H1 (cell line): ENCODE data around the gene EXOC2. TPM values are rescaled to one million over a fixed set of nuclear protein-coding genes. Genes with fewer than 3 reads are reported as not detected.

Source experiments
- CTCF ChIA-PET: fragments of 300-600 bp; sonication (Branson Sonifier 250); formaldehyde crosslinking; loops from one replicate; lab custom pipeline; 2021; ENCODE audit not compliant: partially characterized antibody; lab: Charles Lee
- POLR2A ChIA-PET: fragments of 300-600 bp; sonication (Branson Sonifier 250); formaldehyde crosslinking; loops from one replicate; lab custom pipeline; 2021; ENCODE audit warnings: inconsistent platforms; ENCODE audit not compliant: partially characterized antibody; lab: Charles Lee
- DNase-seq, 2 experiments: peaks; one replicate each; pipeline versions ENCODE4 v3.0.0 to v3.0.0-alpha.2; 2010 to 2022; ENCODE audit warnings: low spot score in 2 of 2, low read depth in 1 of 2, mixed read lengths in 1 of 2
- FAIRE-seq: peaks from 2 replicates; lab custom pipeline; 2011; peaks lifted over from hg19 to GRCh38; lab: Jason Lieb, UNC
- H2AFZ ChIP-seq: 2 replicates; pipeline ENCODE4 v1.8.1; 2012; ENCODE audit warnings: low read length, inconsistent platforms
- H2AK5ac ChIP-seq: 2 replicates; pipeline ENCODE4 v1.6.1; 2013; ENCODE audit warnings: low read depth, low read length
- H2BK120ac ChIP-seq: replicated peaks from 2 replicates; pipeline ENCODE3; 2013; ENCODE audit warnings: low read depth, low read length, inconsistent platforms
- H2BK12ac ChIP-seq: 2 replicates; pipeline ENCODE4 v1.6.1; 2013; ENCODE audit warnings: low read depth, low read length
- H2BK15ac ChIP-seq: 2 replicates; pipeline ENCODE4 v1.6.1; 2013; ENCODE audit warnings: low read length
- H2BK20ac ChIP-seq: 2 replicates; pipeline ENCODE4 v1.6.1; 2013; ENCODE audit warnings: low read length
- H2BK5ac ChIP-seq: 2 replicates; pipeline ENCODE4 v1.6.1; 2013; ENCODE audit warnings: low read depth, low read length
- H3K14ac ChIP-seq: 2 replicates; pipeline ENCODE4 v1.6.1; 2013; ENCODE audit warnings: inconsistent platforms; ENCODE audit not compliant: insufficient read length
- H3K18ac ChIP-seq: 2 replicates; pipeline ENCODE4 v1.6.1; 2013; ENCODE audit warnings: low read length; ENCODE audit errors: extremely low read depth
- H3K23ac ChIP-seq: 2 replicates; pipeline ENCODE4 v1.6.1; 2013; ENCODE audit warnings: inconsistent platforms; ENCODE audit not compliant: insufficient read length
- H3K23me2 ChIP-seq: 2 replicates; pipeline ENCODE4 v1.6.1; 2013; ENCODE audit warnings: low read depth, low read length
- H3K27ac ChIP-seq: 2 replicates; pipeline ENCODE4 v1.6.1; 2011; ENCODE audit warnings: low read depth, low read length, inconsistent platforms
- H3K27me3 ChIP-seq, 4 experiments: replicated peaks in 1 of 4; 1 replicate in 1 of 4; 2 replicates in 3 of 4; pipeline versions ENCODE4 v1.6.1 to v1.8.1; 2011 to 2013; ENCODE audit warnings: low read length in 3 of 4, mild to moderate bottlenecking in 3 of 4, inconsistent platforms in 2 of 4, mixed read lengths in 2 of 4, moderate library complexity in 1 of 4; ENCODE audit not compliant: control insufficient read depth in 3 of 4, insufficient read depth in 3 of 4; ENCODE audit errors: extremely low read depth in 1 of 4
- H3K36me3 ChIP-seq, 4 experiments: 2 replicates each; pipeline versions ENCODE4 v1.6.1 to v1.8.1; 2011 to 2013; ENCODE audit warnings: mild to moderate bottlenecking in 4 of 4, low read length in 3 of 4, moderate library complexity in 2 of 4, control low read depth in 1 of 4, inconsistent platforms in 1 of 4; ENCODE audit not compliant: insufficient read depth in 4 of 4, control insufficient read depth in 2 of 4
- H3K4ac ChIP-seq: replicated peaks from 2 replicates; pipeline ENCODE3; 2013; ENCODE audit warnings: low read length, low read depth, mixed read lengths, inconsistent platforms; ENCODE audit not compliant: insufficient read length
- H3K4me1 ChIP-seq, 4 experiments: replicated peaks in 1 of 4; 1 replicate in 1 of 4; 2 replicates in 3 of 4; pipeline versions ENCODE4 v1.6.1 to v1.8.1; 2011 to 2013; ENCODE audit warnings: low read length in 3 of 4, inconsistent platforms in 2 of 4, mixed read lengths in 1 of 4; ENCODE audit not compliant: insufficient read depth in 4 of 4, control insufficient read depth in 3 of 4
- H3K4me2 ChIP-seq, 2 experiments: 2 replicates each; pipeline versions ENCODE4 v1.6.1 to v1.8.1; 2011 to 2013; ENCODE audit warnings: low read depth in 2 of 2, low read length in 2 of 2, control low read depth in 1 of 2, inconsistent platforms in 1 of 2, mild to moderate bottlenecking in 1 of 2; ENCODE audit not compliant: insufficient read depth in 1 of 2
- H3K4me3 ChIP-seq, 4 experiments: fragments of 200-600, 300-600 bp in 1 of 4; sonication (generic), shearing (Covaris generic), sonication (Bioruptor Twin) in 1 of 4; 2 replicates each; pipeline versions ENCODE4 v1.5.1 to v1.8.1; 2011 to 2016; ENCODE audit warnings: low read length in 4 of 4, low read depth in 3 of 4, control low read depth in 2 of 4, inconsistent platforms in 2 of 4, mild to moderate bottlenecking in 2 of 4, mixed read lengths in 1 of 4, moderate library complexity in 1 of 4; ENCODE audit not compliant: insufficient read depth in 2 of 4; ENCODE audit errors: extremely low read depth in 1 of 4
- H3K56ac ChIP-seq: replicated peaks from 2 replicates; pipeline ENCODE3; 2013; ENCODE audit warnings: low read depth, mild to moderate bottlenecking, mixed read lengths, low read length, inconsistent platforms; ENCODE audit not compliant: insufficient read length
- H3K79me1 ChIP-seq: 2 replicates; pipeline ENCODE4 v1.6.1; 2013; ENCODE audit warnings: low read depth, low read length, control low read depth
- H3K79me2 ChIP-seq, 2 experiments: 2 replicates each; pipeline versions ENCODE4 v1.6.1 to v1.8.1; 2012 to 2013; ENCODE audit warnings: low read length in 2 of 2, mild to moderate bottlenecking in 2 of 2, inconsistent platforms in 1 of 2; ENCODE audit not compliant: insufficient read depth in 2 of 2, control insufficient read depth in 1 of 2
- H3K9ac ChIP-seq, 4 experiments: replicated peaks in 1 of 4; 1 replicate in 1 of 4; 2 replicates in 3 of 4; pipeline versions ENCODE4 v1.6.1 to v1.8.1; 2011 to 2013; ENCODE audit warnings: low read depth in 3 of 4, low read length in 3 of 4, control low read depth in 2 of 4, mild to moderate bottlenecking in 2 of 4, moderate library complexity in 2 of 4, inconsistent platforms in 1 of 4; ENCODE audit errors: extremely low read depth in 1 of 4
- H3K9me3 ChIP-seq, 2 experiments: 2 replicates each; pipeline versions ENCODE4 v1.6.1 to v1.8.1; 2012 to 2013; ENCODE audit warnings: mild to moderate bottlenecking in 2 of 2, moderate library complexity in 2 of 2, control low read depth in 1 of 2, inconsistent platforms in 1 of 2, low read depth in 1 of 2, low read length in 1 of 2, mixed read lengths in 1 of 2; ENCODE audit not compliant: insufficient read depth in 2 of 2
- H4K20me1 ChIP-seq, 2 experiments: replicated peaks in 1 of 2; 2 replicates each; pipeline versions ENCODE3 to v1.8.1; 2011 to 2013; ENCODE audit warnings: inconsistent platforms in 2 of 2, low read length in 2 of 2, mild to moderate bottlenecking in 1 of 2; ENCODE audit not compliant: insufficient read depth in 2 of 2, control insufficient read depth in 1 of 2
- H4K5ac ChIP-seq: 2 replicates; pipeline ENCODE4 v1.6.1; 2013; ENCODE audit warnings: low read length, low read depth, mixed read lengths, inconsistent platforms; ENCODE audit not compliant: insufficient read length
- H4K8ac ChIP-seq: 2 replicates; pipeline ENCODE4 v1.8.0; 2013; ENCODE audit warnings: mild to moderate bottlenecking, moderate library complexity, low read length, inconsistent platforms; ENCODE audit not compliant: insufficient read depth; ENCODE audit errors: extremely low read depth
- H4K91ac ChIP-seq: replicated peaks from 2 replicates; pipeline ENCODE3; 2013; ENCODE audit warnings: low read length, mixed read lengths, inconsistent platforms; ENCODE audit not compliant: insufficient read length
- BACH1 ChIP-seq: IDR thresholded peaks from 2 replicates; pipeline ENCODE4 v1.6.1; 2012; ENCODE audit warnings: low read length, improper control_type of control experiment
- BRCA1 ChIP-seq: IDR thresholded peaks from 2 replicates; pipeline ENCODE4 v1.6.1; 2012; ENCODE audit warnings: low read depth, low read length, improper control_type of control experiment
- CEBPB ChIP-seq: IDR thresholded peaks from 2 replicates; pipeline ENCODE4 v1.6.1; 2012; ENCODE audit warnings: low read depth, low read length
- EZH2 ChIP-seq: fragments of 200-600 bp; sonication (generic); IDR thresholded peaks from 2 replicates; pipeline ENCODE4 v1.7.1; 2012; ENCODE audit warnings: low read depth, mild to moderate bottlenecking, moderate library complexity, low read length, inconsistent platforms; ENCODE audit not compliant: severe bottlenecking
- GABPA ChIP-seq: IDR thresholded peaks from 2 replicates; pipeline ENCODE4 v1.6.1; 2011; ENCODE audit warnings: mild to moderate bottlenecking, low read length, moderate library complexity, borderline replicate concordance; ENCODE audit not compliant: insufficient read depth
- JUND ChIP-seq: IDR thresholded peaks from 2 replicates; pipeline ENCODE4 v1.6.1; 2011; ENCODE audit warnings: mild to moderate bottlenecking, improper control_type of control experiment, low read length
- MAX ChIP-seq: IDR thresholded peaks from 2 replicates; pipeline ENCODE4 v1.6.1; 2012; ENCODE audit warnings: inconsistent platforms
- NANOG ChIP-seq: IDR thresholded peaks from 2 replicates; pipeline ENCODE4 v1.6.1; 2011; ENCODE audit warnings: low read length, low read depth, mild to moderate bottlenecking, inconsistent platforms; ENCODE audit not compliant: insufficient read depth, poor library complexity, severe bottlenecking
- POLR2A ChIP-seq, 2 experiments: IDR thresholded peaks; 1 replicate in 1 of 2; 2 replicates in 1 of 2; pipeline ENCODE4 v1.6.1; 2011; ENCODE audit warnings: low read depth in 2 of 2, low read length in 2 of 2, mild to moderate bottlenecking in 2 of 2; ENCODE audit errors: control extremely low read depth in 1 of 2
- POLR2AphosphoS5 ChIP-seq: IDR thresholded peaks from 2 replicates; pipeline ENCODE4 v1.6.1; 2011; ENCODE audit warnings: low read depth, low read length
- SIN3A ChIP-seq, 2 experiments: IDR thresholded peaks in 1 of 2; conservative IDR thresholded peaks in 1 of 2; 2 replicates each; pipeline ENCODE4 v1.6.1; 2011 to 2012; ENCODE audit warnings: low read length in 2 of 2, improper control_type of control experiment in 1 of 2, low read depth in 1 of 2, mild to moderate bottlenecking in 1 of 2
- SIRT6 ChIP-seq: IDR thresholded peaks from one replicate; pipeline ENCODE4 v1.7.1; 2012; ENCODE audit warnings: low read length, inconsistent platforms
- TEAD4 ChIP-seq: IDR thresholded peaks from 2 replicates; pipeline ENCODE4 v1.6.1; 2012; ENCODE audit warnings: low read depth, low read length, inconsistent platforms, mixed read lengths
- WGBS, 2 experiments: shearing (Covaris generic) in 1 of 2; methylation state at CpG; one replicate each; pipeline versions ENCODE4 v1.1.6 to v1.1.7; 2013 to 2015; ENCODE audit warnings: low lambda C conversion rate in 2 of 2, mixed read lengths in 2 of 2, inconsistent platforms in 1 of 2, low coverage in 1 of 2, missing lambda C conversion rate in 1 of 2; ENCODE audit not compliant: insufficient replicate concordance in 2 of 2, insufficient coverage in 1 of 2, insufficient read length in 1 of 2; ENCODE audit errors: extremely low coverage in 1 of 2, missing lambda C conversion rate in 1 of 2; 5-methylcytosine and 5-hydroxymethylcytosine counted together
- polyA plus RNA-seq, 7 experiments: library from polyadenylated mRNA; depleted of rRNA in 3 of 7; stranded (reverse) in 5 of 7; unstranded in 2 of 7; fragments of >200 nt in 5 of 7; fragments of 200-250 nt in 2 of 7; gene quantifications; 1 replicate in 5 of 7; 2 replicates in 1 of 7; 4 replicates in 1 of 7; pipeline versions ENCODE4 v1.2.1 to v1.2.3, GENCODE V29; 2011 to 2013; ENCODE audit warnings: missing spikeins in 2 of 7, mixed read lengths in 2 of 7
- total RNA-seq: library from RNA; stranded (reverse); fragmentation: NEBNext Ultra II Directional; extraction: Animal tissue kit (Norgen Biotek cat#: 25700); gene quantifications from 2 replicates; pipeline ENCODE4 v1.2.1, GENCODE V29; 2021
- TF ChIP-seq, protein P1 (sequence below): IDR thresholded peaks from 2 replicates; pipeline ENCODE4 v1.6.1; 2011; ENCODE audit warnings: low read depth, mild to moderate bottlenecking, low read length; ENCODE audit not compliant: insufficient read depth

The EXOC2 gene
- total and polyA plus RNA-seq, 2 of the 8 experiments (the other 6 are each of a cell fraction or from before 2014, with no cell fraction given) = 25.5 to 44.4 TPM

DNA sequence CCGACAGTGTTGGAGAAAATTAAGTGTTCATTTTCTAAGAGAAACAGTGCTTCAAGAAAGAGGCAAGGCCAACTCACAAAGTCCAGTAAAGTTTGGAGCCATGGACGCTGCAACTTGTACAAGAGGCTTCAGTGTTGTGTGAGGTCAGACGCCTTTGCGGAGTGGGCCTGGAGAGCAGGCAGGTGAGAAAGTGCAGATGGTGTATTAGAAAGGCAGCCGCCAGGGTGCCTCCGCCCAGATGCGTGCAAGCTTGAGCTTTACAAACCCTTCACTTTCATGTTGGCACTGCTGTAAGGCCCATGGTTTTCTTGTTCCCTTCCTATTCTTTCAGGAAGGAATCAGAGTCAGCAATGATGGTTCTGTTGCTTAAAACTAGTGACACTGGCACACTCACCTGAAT lies 25.4 kb upstream of the EXOC2 start:
- Histone ChIP-seq H3K79me1 (no peaks in the 10 kb centered on the region), H3K9me3 (no peaks in the 10 kb centered on the region), H3K18ac (no peak overlapping the region), H3K4me2 (no peak overlapping the region), H3K4me3 (no peak overlapping the region), H2BK5ac (no peak overlapping the region), H3K4me1 (no peaks in the 10 kb centered on the region), H3K79me2 (no peaks in the 10 kb centered on the region), H2BK15ac (no peak overlapping the region), H2BK12ac (no peak overlapping the region), H4K91ac (no peak overlapping the region), H2AFZ (peak overlapping the region; percentile 64; the same call in 1 of the 2 replicates), H2BK20ac (no peak overlapping the region), H2BK120ac (no peak overlapping the region), H3K23ac (no peak overlapping the region), H3K9ac (no peak overlapping the region), H3K56ac (no peak overlapping the region), H3K14ac (no peak overlapping the region), H4K8ac (no peak overlapping the region), H2AK5ac (no peak overlapping the region), H3K36me3 (no peaks in the 10 kb centered on the region; a peak in 1 of 8 replicates), H3K4ac (no peak overlapping the region), H3K27ac (no peak overlapping the region), H4K5ac (no peak overlapping the region), H3K23me2 (no peaks in the 10 kb centered on the region), H4K20me1 (no peaks in the 10 kb centered on the region), H3K27me3 (no peaks in the 10 kb centered on the region)
- 78% methylated on average over 7 of the region's 7 CpGs; no CpG with 5 or more reads in 1 of the 2 experiments for WGBS, 2 experiments
- TF ChIP-seq TEAD4 (no peak), NANOG (no peak), POLR2AphosphoS5 (no peak), SIRT6 (no peak), BACH1 (no peak), GABPA (no peak), JUND (no peak), BRCA1 (no peak), POLR2A (IDR thresholded peaks at IDR 0.05; ENCODE audit: control extremely low read depth in 1 of 2, low read depth in 2 of 2, low read length in 2 of 2) (no peak), CEBPB (no peak), MAX (no peak), EZH2 (no peak), SIN3A (conservative IDR thresholded peaks at IDR 0.05 in 1 of 2, IDR thresholded peaks at IDR 0.05 in 1 of 2; ENCODE audit: low read depth in 1 of 2, low read length in 2 of 2) (no peak)
- TF ChIP-seq, protein P1, sequence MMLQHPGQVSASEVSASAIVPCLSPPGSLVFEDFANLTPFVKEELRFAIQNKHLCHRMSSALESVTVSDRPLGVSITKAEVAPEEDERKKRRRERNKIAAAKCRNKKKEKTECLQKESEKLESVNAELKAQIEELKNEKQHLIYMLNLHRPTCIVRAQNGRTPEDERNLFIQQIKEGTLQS = no peak
- FAIRE-seq (no peak), DNase-seq (no peak)
- POLR2A ChIA-PET = interaction anchor here (1.4 kb wide), 1 partner anchor 16 kb away, joined by 3 read pairs; no protein-coding TSS in a partner anchor
- CTCF ChIA-PET = interaction anchor here (0.7 to 1.3 kb wide), 4 partner anchors 10 to 609 kb away, joined by 3 to 5 read pairs (median 3); no protein-coding TSS in a partner anchor
